ENCODE measurements around the gene ZNF615. TPM values are rescaled to one million over a fixed set of nuclear protein-coding genes. Genes with fewer than 3 reads are reported as not detected.
"Not testable (repeated sequence)": the region's sequence is repeated elsewhere in the genome, so short reads cannot be mapped to it uniquely, and the experiment has no call there.

ZNF615 gene
- total RNA-seq, 2 experiments from 2014 or later, result 10.5 to 11.7 TPM

GRCh38 chr19:52020506-52020905 is 12.5 kb upstream of the ZNF615 start:
- CTCF ChIA-PET, result no interaction called here
- Mint-ChIP-seq H3K4me1 (peaks cover 2% of the 10 kb centered on the region), H3K36me3 (ENCODE audit: low read depth) (peaks cover 96% of the 10 kb centered on the region), H3K27me3 (no peaks in the 10 kb centered on the region), H3K4me3 (no peak overlapping the region), H3K9me3 (peaks cover 76% of the 10 kb centered on the region), H3K27ac (no peak overlapping the region)
- no peak for DNase-seq
- POLR2A ChIA-PET, result no interaction called here

- peaks cover 66% of the 10 kb centered on the region for H3K36me3 Mint-ChIP-seq (ENCODE audit: low read depth)
- no peak for DNase-seq
- H3K4me1 Mint-ChIP-seq, result peaks cover 20% of the 10 kb centered on the region
- no peak overlapping the region for H3K27ac Mint-ChIP-seq
- no peak overlapping the region for H3K4me3 Mint-ChIP-seq
- ChIA-PET CTCF (no interaction called here), POLR2A (no interaction called here)
- peaks cover 40% of the 10 kb centered on the region for H3K9me3 Mint-ChIP-seq
- H3K27me3 Mint-ChIP-seq, result no peaks in the 10 kb centered on the region
These were observed 2.7 kb upstream of the ZNF615 start for GRCh38 chr19:52010674-52011073.

- peak overlapping the region; percentile 96 for H3K4me3 Mint-ChIP-seq
- CTCF ChIA-PET, result no interaction called here
These were observed 583 bp downstream of the ZNF615 start for GRCh38 chr19:52007451-52007805.

GRCh38 chr19:51994048-51994644 is 13.9 kb downstream of the ZNF615 start:
- H3K4me1 Mint-ChIP-seq, result no peaks in the 10 kb centered on the region
- H3K27ac Mint-ChIP-seq, result no peak overlapping the region
- H3K9me3 Mint-ChIP-seq, result peaks cover 63% of the 10 kb centered on the region
- no peaks in the 10 kb centered on the region for H3K27me3 Mint-ChIP-seq
- no peak overlapping the region for H3K4me3 Mint-ChIP-seq
- no peak for DNase-seq
- CTCF ChIA-PET, result interaction anchor here (1.0 kb wide), 1 partner anchor 11 kb away, joined by 3 read pairs; no protein-coding TSS in a partner anchor
- POLR2A ChIA-PET, result no interaction called here
- H3K36me3 Mint-ChIP-seq (ENCODE audit: low read depth), result peaks cover 68% of the 10 kb centered on the region

More at GRCh38 chr19:52007451-52007805, 583 bp downstream of the ZNF615 start:
- Mint-ChIP-seq H3K27me3 (no peaks in the 10 kb centered on the region), H3K36me3 (ENCODE audit: low read depth) (peaks cover 62% of the 10 kb centered on the region), H3K4me1 (peaks cover 20% of the 10 kb centered on the region), H3K27ac (peak overlapping the region; percentile 99), H3K9me3 (peaks cover 37% of the 10 kb centered on the region)
- POLR2A ChIA-PET, result no interaction called here
- DNase-seq, result no peak

- ChIA-PET CTCF (no interaction called here), POLR2A (no interaction called here)
- Mint-ChIP-seq H3K4me1 (peaks cover 3% of the 10 kb centered on the region), H3K9me3 (peaks cover 68% of the 10 kb centered on the region), H3K4me3 (no peak overlapping the region), H3K27me3 (no peaks in the 10 kb centered on the region), H3K27ac (no peak overlapping the region), H3K36me3 (ENCODE audit: low read depth) (peaks cover 66% of the 10 kb centered on the region)
- DNase-seq, result no peak
These were observed 14.6 kb downstream of the ZNF615 start for GRCh38 chr19:51993422-51993821.

- POLR2A ChIA-PET, result no interaction called here
These were observed 21.4 kb downstream of the ZNF615 start, which contains the start of gene ZNF350 for GRCh38 chr19:51986309-51987291. Gene ZNF350, minus strand, starts transcription at chr19:51986840. Its CDS starts 12,480 bp downstream, at chr19:51974360.

GRCh38 chr19:51983361-51983760 is 24.6 kb downstream of the ZNF615 start:
- no peaks in the 10 kb centered on the region for H3K27me3 Mint-ChIP-seq
- DNase-seq, result no peak
- H3K4me3 Mint-ChIP-seq, result no peak overlapping the region
- peaks cover 79% of the 10 kb centered on the region for H3K36me3 Mint-ChIP-seq (ENCODE audit: low read depth)
- peaks cover 68% of the 10 kb centered on the region for H3K9me3 Mint-ChIP-seq
- CTCF ChIA-PET, result no interaction called here
- no peak overlapping the region for H3K27ac Mint-ChIP-seq
- H3K4me1 Mint-ChIP-seq, result peaks cover 14% of the 10 kb centered on the region
- POLR2A ChIA-PET, result no interaction called here

More at GRCh38 chr19:51986309-51987291, 21.4 kb downstream of the ZNF615 start, which contains the start of gene ZNF350:
- Mint-ChIP-seq H3K36me3 (ENCODE audit: low read depth) (peaks cover 60% of the 10 kb centered on the region), H3K27ac (peak within 1 kb of the TSS; percentile 97), H3K9me3 (peaks cover 57% of the 10 kb centered on the region), H3K4me1 (peaks cover 15% of the 10 kb centered on the region), H3K4me3 (peak within 1 kb of the TSS; percentile 98), H3K27me3 (no peaks in the 10 kb centered on the region)
- peak; percentile 95 for DNase-seq
- CTCF ChIA-PET, result no interaction called here

- CTCF ChIA-PET, result not testable (repeated sequence)
These were observed 27.1 kb downstream of the ZNF615 start for GRCh38 chr19:51980926-51981325.

GRCh38 chr19:51980116-51980736 is 27.8 kb downstream of the ZNF615 start:
- DNase-seq, result no peak
- peaks cover 80% of the 10 kb centered on the region for H3K36me3 Mint-ChIP-seq (ENCODE audit: low read depth)
- ChIA-PET POLR2A (no interaction called here), CTCF (no interaction called here)
- H3K27ac Mint-ChIP-seq, result no peak overlapping the region
- no peaks in the 10 kb centered on the region for H3K27me3 Mint-ChIP-seq
- H3K4me1 Mint-ChIP-seq, result peaks cover 2% of the 10 kb centered on the region
- H3K9me3 Mint-ChIP-seq, result peaks cover 72% of the 10 kb centered on the region
- H3K4me3 Mint-ChIP-seq, result no peak overlapping the region

More at GRCh38 chr19:51980926-51981325, 27.1 kb downstream of the ZNF615 start:
- DNase-seq, H3K4me3 Mint-ChIP-seq, POLR2A ChIA-PET, H3K4me1 Mint-ChIP-seq, H3K27me3 Mint-ChIP-seq, H3K27ac Mint-ChIP-seq: not testable (repeated sequence)
- Mint-ChIP-seq H3K36me3 (ENCODE audit: low read depth) (peaks cover 81% of the 10 kb centered on the region), H3K9me3 (peaks cover 75% of the 10 kb centered on the region)

- Mint-ChIP-seq H3K9me3 (peaks cover 75% of the 10 kb centered on the region), H3K27me3 (no peaks in the 10 kb centered on the region), H3K27ac (no peak overlapping the region), H3K4me3 (no peak overlapping the region), H3K36me3 (ENCODE audit: low read depth) (peaks cover 85% of the 10 kb centered on the region), H3K4me1 (peaks cover 2% of the 10 kb centered on the region)
- POLR2A ChIA-PET, result no interaction called here
- DNase-seq, result no peak
- CTCF ChIA-PET, result no interaction called here
These were observed 29.1 kb downstream of the ZNF615 start for GRCh38 chr19:51978882-51979281.

- Mint-ChIP-seq H3K4me1 (peaks cover 2% of the 10 kb centered on the region), H3K36me3 (ENCODE audit: low read depth) (peaks cover 86% of the 10 kb centered on the region), H3K4me3 (no peak overlapping the region), H3K9me3 (peaks cover 70% of the 10 kb centered on the region), H3K27me3 (no peaks in the 10 kb centered on the region), H3K27ac (no peak overlapping the region)
- ChIA-PET CTCF (no interaction called here), POLR2A (no interaction called here)
- DNase-seq, result no peak
These were observed 30.7 kb downstream of the ZNF615 start for GRCh38 chr19:51977346-51977745.

GRCh38 chr19:51976852-51977251 is 31.2 kb downstream of the ZNF615 start:
- H3K9me3 Mint-ChIP-seq, result peaks cover 73% of the 10 kb centered on the region
- H3K27ac Mint-ChIP-seq, result no peak overlapping the region
- no peak overlapping the region for H3K4me3 Mint-ChIP-seq
- ChIA-PET POLR2A (no interaction called here), CTCF (no interaction called here)
- H3K27me3 Mint-ChIP-seq, result no peaks in the 10 kb centered on the region
- H3K4me1 Mint-ChIP-seq, result peaks cover 2% of the 10 kb centered on the region
- no peak for DNase-seq
- peaks cover 89% of the 10 kb centered on the region for H3K36me3 Mint-ChIP-seq (ENCODE audit: low read depth)

- H3K4me3 Mint-ChIP-seq, CTCF ChIA-PET, H3K4me1 Mint-ChIP-seq, H3K27me3 Mint-ChIP-seq, POLR2A ChIA-PET, DNase-seq, H3K27ac Mint-ChIP-seq: not testable (repeated sequence)
- Mint-ChIP-seq H3K9me3 (peaks cover 73% of the 10 kb centered on the region), H3K36me3 (ENCODE audit: low read depth) (peaks cover 91% of the 10 kb centered on the region)
These were observed 32.2 kb downstream of the ZNF615 start for GRCh38 chr19:51975787-51976186.
